ENCODE results near the gene KRTAP9-7.

Gene KRTAP9-7

DNA sequence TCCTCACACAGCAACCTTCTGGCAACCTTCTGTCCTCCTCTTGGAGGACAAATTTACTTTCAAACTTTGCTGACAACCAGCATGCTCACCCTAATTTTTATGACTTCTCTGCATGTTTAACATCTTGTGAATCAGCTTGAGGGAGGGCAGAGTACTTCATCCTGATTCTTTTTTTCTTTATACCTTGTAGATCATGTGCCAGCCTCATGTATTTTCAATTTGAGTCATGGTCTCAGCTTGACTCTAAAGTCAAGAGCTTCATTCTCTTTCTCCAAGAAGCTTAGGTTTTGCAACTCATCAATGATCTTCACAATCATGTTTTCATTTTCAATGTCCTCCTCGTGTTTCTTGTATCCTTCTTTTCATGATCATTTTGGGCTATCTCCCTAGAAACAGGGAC lies 3.6 kb upstream of the KRTAP9-7 start:
- DNase-seq (ENCODE audit: low read depth): no peak

DNA sequence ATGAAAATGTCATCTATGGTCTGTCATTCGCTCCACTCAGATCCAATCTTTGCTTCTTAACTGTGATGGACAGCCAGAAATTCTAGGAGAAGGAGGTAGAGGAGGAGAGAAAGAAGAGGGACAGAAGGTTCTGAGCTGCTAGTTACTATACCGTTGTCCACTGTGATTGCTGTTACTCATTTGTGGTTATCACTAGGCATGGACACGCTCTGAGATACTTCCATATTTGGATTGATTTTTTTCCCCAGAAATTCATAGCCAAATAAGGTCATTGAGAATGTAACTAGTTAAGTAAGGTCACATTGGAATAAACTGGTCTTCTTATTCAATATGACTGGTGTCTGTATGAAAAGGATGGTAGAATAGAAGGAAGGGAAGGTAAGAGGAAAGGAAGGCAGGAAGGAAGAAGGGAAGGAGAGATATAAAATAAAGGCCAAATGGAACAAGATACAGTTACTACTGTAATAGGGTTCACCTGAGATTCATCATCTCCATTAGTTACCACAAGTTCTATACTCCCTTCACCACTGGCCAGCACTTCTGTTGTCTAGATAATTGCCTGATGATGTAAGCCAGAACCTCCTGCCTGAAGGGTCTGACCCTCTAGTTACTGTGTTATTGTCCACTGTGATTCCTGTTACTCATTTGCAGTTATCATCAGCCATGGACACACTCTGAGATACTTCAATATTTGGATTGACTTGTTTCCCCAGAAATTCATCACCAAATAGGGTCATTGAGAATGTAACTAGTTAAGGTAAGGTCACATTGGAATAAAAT lies 2.9 kb downstream of the KRTAP9-7 start:
- DNase-seq (ENCODE audit: low read depth): no peak

DNA sequence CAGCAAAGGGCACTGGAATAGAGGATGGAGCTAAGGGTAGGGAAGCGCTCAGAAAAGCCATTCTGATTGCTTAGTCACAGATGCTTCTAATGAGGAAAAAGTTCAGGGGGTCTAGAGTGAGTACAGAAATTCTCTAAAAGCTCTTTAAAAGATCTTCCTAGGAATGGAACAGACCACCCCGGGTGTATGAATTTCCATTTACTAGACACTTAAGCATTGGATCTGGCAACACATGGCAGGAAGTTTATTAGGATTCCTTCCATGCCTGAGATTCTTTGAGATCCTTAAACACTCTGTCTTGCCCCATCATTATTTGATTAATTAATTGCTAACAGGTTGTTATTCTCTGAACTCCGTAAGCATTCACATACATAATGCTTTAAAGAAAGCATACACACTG lies 8.5 kb downstream of the KRTAP9-7 start:
- peak; percentile 42 for DNase-seq (ENCODE audit: low read depth)

DNA sequence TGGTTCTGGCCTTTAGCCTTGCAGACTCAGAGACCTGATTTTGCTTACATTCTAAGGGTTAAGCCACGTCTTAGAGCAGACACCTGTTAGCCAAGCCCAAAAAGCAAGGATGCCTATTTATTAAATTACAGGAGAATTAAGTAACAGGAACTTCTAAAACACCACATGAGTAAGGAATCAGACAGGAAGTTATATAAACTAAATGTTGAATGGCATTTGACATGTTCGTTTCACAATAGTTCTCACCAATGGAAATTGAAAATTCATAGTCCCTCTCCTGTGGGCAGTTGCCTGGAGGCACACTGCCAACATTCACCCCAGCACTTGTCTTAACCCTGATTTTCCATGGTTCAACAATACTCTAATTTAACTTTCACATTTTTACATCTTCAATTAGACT lies 9.0 kb downstream of the KRTAP9-7 start:
- DNase-seq (ENCODE audit: low read depth): no peak

DNA sequence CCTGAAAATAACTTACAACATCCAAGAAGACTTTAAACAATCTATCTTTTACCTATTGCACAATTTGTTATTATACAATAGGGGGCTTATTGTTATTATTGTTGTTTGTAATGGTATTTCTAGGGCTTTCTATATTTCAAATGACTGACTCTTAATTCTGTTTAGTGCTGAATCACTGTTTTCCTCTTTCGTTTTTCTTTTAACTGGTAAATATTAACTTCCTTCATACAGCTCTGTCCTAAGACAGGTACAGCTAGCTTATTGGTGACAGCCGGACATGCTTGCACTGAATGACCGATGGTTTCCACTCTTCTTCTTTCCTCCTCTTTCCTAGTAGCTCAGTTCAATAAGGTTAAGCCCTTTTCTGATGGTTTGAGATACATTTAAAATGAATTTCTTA lies 11.6 kb downstream of the KRTAP9-7 start:
- no peak for DNase-seq (ENCODE audit: low read depth)

DNA sequence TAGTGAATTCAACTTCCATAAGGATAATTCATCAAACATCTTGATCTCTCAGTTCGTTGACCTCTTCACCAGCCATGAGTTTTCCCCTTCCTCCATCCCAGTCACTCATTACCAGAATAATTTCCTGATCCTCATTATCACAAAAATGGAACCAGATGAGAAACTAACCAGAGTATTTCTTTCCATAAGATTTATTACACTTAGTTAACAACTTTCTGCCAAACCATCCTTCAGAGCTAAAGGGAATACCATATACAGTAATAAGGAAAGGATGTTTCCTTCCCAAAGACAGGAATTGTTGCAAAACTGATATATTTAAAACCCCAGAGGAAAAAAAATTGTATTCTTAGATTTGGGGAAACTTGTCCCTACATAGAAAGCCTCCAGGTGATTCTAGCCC lies 18.5 kb downstream of the KRTAP9-7 start:
- no peak for DNase-seq (ENCODE audit: low read depth)

DNA sequence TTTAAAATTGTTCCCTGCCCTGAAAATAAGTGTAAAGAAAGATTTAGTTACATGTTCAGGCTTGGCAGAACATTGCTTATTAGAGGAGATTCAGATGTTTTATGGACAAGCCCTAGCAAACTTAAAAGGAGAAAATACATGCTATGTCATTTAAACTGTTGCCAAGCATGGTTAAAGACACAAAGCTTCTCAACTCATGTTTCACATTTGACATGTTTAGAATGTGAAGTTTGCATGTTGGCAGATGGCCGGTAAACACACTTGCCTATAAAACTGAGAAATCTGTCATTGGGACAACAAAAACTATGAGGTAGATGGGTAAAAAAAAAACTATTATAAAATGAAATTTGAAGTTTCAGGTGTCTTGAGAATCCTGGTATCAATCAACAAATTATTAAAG lies 21.3 kb downstream of the KRTAP9-7 start:
- no peak for DNase-seq (ENCODE audit: low read depth)

DNA sequence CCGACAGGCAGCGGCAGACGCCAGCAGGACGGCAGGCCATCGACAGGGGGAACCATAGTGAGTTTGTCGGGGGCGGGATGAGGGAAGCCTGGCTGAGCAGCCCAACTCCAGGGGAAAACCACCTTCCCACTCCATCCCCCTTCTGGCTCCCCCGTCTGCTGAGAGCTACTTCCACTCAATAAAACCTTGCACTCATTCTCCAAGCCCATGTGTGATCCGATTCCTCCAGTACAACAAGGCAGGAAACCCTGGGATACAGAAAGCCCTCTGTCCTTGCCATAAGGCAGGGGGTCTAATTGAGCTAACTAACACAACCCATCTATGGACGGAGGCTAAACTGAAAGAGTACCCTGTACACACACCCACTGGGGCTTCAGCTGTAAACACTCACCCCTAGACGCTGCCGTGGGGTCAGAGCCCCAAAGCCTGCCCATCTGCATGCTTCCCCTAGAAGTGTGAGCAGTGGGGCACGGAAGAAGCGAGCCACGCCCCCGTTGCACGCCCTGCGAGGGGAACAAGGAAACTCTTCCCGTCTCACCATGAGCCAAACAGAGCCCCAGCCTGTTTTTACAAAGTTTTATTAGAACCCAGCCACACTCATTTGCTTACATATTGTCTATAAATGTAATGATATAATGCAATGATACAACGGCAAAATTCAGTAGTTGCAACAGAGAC lies 23.1 kb downstream of the KRTAP9-7 start:
- no peak for DNase-seq (ENCODE audit: low read depth)

DNA sequence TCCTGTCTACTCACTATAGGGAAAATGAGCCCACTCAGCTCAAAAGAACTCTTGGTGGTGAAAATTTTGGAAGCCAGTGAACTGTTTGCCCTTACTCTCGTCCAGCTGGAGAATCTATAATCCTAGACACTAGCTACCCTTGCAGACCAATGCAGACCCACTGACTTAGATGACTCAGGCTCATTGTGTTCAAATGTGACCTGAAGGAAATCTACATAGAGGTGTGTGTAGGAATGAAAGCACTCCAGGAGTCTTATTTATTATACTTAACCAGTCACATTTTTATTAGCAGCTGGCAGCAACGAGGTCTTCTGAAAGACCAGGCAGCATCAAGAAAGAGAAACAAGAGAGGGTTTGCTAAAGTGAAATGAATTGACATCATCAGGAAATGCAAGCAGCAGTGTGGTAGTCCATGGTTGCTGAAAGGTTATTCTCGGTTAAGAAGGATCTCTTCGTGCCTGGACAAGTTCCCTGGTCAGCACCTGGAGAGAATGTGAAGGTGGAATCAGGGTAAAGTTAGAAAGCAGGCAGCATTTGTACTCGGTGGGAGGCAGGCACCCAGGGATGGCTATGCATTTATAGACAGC lies 25.8 kb downstream of the KRTAP9-7 start:
- DNase-seq (ENCODE audit: low read depth): no peak

DNA sequence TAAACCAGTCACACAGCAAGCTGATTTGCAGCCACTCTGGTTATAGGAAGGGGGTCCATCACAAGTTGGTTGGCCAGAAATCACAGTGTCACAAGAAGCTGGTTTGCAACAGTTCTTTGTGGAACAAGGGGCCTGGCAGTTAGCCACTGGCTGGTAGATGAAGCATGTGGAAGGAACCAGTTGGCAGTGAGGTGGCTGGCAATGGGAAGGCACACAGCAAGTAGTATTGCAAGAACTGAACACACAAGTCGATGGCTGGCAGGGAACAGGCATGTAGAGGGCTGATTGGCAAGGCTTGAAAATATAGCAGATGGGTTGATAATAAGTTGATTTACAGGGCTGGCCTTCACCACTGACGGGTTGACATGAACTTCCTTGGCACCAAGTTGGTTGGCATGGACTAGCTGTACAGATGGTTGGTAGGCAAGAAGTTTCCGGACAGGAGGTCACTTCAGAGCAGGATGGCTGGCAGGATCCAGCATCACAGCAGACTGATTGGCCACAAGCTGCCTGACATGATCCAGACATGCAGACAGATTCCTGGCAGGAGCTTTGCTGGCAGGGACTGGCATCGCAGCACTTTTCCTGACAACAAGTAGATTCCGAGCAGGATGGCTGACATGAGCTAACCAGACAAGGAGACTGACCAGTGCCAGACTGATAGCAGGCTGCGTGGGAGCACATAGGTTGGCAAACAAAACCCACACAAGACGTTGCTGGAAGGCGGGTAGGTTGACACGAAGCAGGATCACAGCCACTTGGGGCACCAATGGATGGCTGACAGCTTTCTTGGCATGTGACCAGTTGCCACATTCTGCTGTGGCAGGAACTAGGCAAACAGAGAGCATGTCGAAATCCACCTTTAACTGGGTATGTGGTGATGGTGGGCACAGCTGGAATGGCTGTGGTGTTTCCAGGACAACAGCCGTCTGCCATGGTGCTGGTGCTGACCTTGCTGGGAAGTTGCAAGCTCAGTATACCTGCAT lies 26.7 kb downstream of the KRTAP9-7 start, which contains the start of gene KRTAP29-1:
TSS of gene KRTAP29-1 (minus strand) at position 936 of the 986 bp plus-strand sequence. CDS start at position 936, 0 bp downstream.
- DNase-seq (ENCODE audit: low read depth): no peak

DNA sequence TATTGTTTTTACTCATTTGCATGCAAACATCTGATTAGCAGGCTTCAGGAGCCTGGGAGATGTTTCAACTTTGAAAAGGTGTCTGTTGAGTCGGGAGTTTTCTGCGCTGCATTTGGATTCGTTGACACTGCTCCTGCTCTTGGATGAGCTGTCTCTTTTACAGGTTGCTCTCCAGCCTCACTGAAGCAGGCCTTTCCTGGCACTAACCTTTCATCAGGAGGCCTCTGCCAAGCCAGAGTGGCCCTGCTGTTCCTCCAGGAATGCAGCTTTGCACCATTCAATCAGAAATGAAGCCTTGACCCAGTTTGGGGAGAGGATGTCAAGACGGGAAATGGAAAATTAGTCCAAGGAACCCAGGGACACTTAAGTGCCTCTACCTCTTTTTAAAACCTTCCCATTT lies 27.5 kb downstream of the KRTAP9-7 start:
- DNase-seq (ENCODE audit: low read depth): no peak

DNA sequence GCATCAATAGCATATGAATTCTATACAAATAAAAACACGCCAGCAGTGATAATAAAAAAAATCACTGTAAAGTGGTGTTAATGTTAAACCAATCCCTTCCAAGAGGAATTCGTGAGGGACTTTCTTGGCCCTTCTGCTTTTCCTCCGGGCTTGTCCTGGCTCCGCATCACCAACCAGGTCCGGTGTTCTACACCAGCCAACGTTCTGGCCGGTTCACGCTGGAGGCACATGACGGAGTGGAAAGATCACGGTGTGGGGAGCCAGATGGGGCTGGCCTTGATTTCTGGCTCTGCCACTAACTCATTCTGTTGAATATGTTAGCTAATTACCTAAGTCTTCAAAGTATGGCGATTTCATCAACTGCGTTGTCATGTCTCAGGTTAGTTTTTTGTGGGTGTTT lies 28.6 kb downstream of the KRTAP9-7 start:
- DNase-seq (ENCODE audit: low read depth): no peak

DNA sequence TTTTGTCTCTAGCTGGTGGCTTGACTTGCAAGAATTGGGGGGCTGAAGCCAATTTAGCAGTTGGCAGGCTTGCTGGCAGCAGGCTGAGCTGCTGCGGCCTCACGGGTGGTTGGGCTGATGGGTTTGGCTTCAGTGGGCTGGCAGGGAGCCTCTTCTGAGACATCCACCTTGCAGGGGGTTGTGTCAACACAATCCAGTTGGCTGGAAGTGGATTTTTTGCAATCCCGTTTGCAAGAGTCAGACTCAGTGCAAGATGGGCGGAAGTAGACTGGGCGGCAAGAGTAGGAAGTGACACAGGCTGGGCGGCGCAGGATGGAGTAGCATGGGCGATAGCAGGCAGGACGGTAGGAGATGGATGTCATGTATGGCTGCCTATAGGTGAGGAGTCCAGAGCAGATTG lies 32.1 kb downstream of the KRTAP9-7 start:
- no peak for DNase-seq (ENCODE audit: low read depth)

DNA sequence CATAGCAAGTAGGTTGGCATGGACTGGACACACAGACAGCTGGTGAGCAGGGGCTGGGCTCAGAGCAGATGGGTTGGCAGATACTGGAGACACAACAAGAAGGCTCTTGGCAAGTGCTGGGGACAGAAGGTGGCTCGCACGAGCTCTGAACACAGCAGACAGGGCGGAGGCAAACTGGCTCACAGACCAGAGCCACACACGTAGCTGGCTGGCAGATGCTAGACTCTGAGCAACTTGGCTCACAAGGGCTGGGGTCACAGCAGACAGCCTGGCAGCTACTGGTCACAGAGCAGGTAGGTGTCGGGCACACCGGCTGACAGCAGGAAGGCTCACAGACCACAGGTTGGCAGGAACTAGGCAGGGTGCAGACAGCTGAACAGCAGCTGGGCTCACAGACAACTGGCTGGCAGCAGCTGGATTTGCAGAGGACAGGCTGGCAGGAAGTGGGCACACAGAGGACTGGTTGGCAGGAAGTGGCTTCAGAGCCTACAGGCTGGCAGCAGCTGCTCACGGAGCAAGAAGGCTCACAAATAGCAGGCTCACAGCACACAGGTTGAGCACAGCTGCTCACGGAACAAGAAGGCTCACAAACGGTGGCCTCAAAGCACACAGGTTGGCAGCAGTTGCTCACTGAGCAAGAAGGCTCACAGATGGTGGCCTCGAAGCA lies 32.9 kb downstream of the KRTAP9-7 start:
- no peak for DNase-seq (ENCODE audit: low read depth)

DNA sequence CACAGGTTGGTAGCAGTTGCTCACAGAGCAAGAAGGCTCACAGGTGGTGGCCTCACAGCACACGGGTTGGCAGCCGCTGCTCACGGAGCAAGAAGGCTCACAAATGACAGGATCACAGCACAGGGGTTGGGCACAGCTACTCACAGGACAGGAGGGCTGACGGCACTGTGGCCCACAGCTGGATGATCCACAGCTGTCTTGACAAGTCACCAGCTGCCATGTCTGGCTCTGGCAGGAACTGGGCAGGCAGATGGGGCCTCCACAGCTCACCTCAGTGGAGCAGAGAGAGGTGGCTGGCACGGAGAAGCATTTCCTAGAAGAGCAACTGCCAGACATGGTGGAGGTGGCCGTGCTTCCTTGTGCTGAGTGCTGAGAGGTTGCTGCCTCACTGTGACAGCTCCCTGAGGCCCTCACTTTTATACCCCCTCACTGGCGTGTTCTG lies 33.4 kb downstream of the KRTAP9-7 start, which contains the start of gene KRTAP16-1:
TSS of gene KRTAP16-1 (minus strand) at position 392 of the 442 bp plus-strand sequence. CDS start at position 336, 56 bp downstream.
- DNase-seq (ENCODE audit: low read depth): no peak

DNA sequence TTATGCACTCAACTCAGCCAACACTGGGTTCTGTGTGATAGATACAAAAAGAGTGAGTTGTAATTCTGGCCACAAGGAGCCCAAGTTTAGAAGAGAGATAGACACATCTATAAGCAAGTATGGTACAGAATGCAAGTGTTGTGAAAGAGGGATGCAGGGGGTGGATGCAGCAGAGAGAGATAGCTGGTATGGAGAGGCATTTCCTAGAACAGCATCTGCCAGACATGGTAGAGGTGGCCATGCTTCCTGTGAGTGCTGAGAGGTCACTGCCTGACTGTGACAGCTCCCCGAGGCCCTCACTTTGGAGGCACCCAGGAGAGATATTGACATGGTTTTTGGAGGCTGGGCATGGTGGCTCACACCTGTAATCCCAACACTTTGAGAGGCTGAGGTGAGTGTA lies 35.6 kb downstream of the KRTAP9-7 start:
- DNase-seq (ENCODE audit: low read depth): no peak

DNA sequence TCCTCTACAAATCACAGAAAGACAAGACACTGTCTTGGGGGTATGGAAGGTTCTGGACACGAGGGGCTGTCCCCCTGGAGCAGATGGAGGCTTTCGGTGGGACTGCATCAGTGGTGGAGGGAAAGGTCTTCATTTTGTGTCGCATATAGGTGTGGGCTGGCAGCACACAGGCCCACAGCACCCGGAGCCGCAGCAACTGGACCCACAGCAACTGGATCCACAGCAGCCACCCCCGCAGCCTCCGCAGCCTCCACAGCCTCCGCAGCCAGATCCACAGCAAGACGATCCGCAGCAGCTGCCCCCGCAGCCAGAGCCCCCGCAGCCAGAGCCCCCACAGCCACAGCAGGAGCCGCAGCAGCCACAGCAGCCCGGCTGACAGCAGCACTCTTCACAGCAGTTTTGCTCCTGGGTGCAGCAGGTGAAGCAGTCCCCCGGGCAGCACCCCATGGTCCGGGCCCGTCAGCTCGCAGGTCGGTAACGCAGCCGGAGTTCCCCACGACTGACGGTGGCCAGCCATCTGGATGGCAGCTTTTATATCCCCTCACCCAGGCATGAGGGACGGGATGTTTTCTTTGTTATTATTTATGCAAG lies 39.8 kb downstream of the KRTAP9-7 start, which contains the start of gene KRTAP17-1:
TSS of gene KRTAP17-1 (minus strand) at position 507 of the 591 bp plus-strand sequence. CDS start at position 447, 60 bp downstream.
- no peak for DNase-seq (ENCODE audit: low read depth)

DNA sequence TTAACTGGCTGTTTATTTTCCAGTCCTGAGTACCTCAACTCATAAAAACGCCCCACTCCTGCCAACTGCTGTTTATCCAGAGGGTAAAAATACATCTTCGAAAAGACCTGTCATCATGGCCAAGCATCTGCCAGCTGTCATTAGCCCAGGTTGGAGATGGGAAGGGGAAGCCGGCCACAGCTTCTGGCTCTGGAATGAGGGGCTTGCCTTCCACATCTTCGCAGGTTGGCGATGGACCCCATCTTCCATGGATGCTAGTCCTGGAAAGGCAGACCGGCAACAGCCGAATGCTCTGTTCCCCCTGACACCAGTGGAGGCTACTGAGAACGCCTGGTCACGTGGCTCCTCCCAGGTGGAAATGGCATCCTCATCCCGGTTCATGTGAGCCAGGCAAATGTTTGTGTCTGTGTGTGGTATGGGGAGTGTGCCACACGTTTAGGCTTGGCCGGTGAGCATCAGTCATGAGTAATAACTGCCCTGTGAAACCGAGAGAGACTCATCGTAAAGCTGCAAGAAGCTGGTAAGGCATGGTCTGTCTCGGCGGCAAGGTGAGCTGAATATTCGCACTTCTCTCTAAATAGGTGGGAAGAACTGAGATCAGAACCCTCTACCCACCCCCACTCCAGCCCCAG lies 40.4 kb downstream of the KRTAP9-7 start:
- DNase-seq (ENCODE audit: low read depth): no peak

DNA sequence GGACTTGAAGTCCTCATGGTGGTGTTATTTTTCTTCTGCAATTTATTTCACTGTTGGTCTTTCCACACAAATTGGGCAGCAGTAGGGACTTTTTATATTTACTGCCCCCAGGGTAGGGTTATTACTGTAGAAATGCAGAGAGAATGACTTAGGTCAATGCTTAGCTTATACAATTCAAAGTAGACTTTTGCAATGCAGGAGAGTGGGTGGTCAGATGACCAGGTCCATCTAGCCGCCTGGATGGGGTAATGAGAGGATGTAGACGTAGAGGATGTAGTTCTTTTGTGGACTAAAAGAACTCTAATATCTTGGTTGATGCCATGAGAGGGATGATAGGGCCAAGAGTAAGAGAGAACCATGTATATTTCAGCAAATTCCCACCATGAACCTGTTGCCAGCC lies 42.7 kb downstream of the KRTAP9-7 start:
- no peak for DNase-seq (ENCODE audit: low read depth)
